HG02623 (cell line): ENCODE data around the gene SCAANT1.
A peak's percentile ranks its signal among the peaks of the same experiment; 100 is the strongest.

Source experiments
- ATAC-seq: cut with Tn5 transposase; IDR thresholded peaks from one replicate; pipeline ENCODE4 v1.9.1; 2021; ENCODE audit warnings: moderate library complexity; ENCODE audit not compliant: unreplicated experiment

SCAANT1 gene

GRCh38 chr3:63905731-63906620 is 6.2 kb downstream of the SCAANT1 start:
- no peak for ATAC-seq

- ATAC-seq = no peak
These were observed 11.7 kb downstream of the SCAANT1 start for GRCh38 chr3:63900459-63900858.

- no peak for ATAC-seq
These were observed 12.2 kb downstream of the SCAANT1 start for GRCh38 chr3:63900010-63900409.

- ATAC-seq = peak; percentile 59
These were observed 15.7 kb downstream of the SCAANT1 start for GRCh38 chr3:63896332-63897030.

GRCh38 chr3:63895422-63896189 is 16.6 kb downstream of the SCAANT1 start:
- ATAC-seq = no peak

GRCh38 chr3:63892773-63893352 is 19.3 kb downstream of the SCAANT1 start:
- no peak for ATAC-seq

GRCh38 chr3:63891518-63891917 is 20.7 kb downstream of the SCAANT1 start:
- no peak for ATAC-seq

- ATAC-seq = no peak
These were observed 25.3 kb downstream of the SCAANT1 start for GRCh38 chr3:63886858-63887257.

- no peak for ATAC-seq
These were observed 31.5 kb downstream of the SCAANT1 start for GRCh38 chr3:63880653-63881052.

GRCh38 chr3:63878394-63879060 is 33.7 kb downstream of the SCAANT1 start:
- ATAC-seq = no peak

- no peak for ATAC-seq
These were observed 34.3 kb downstream of the SCAANT1 start for GRCh38 chr3:63877737-63878393.

GRCh38 chr3:63876260-63876659 is 35.9 kb downstream of the SCAANT1 start:
- ATAC-seq = no peak

- ATAC-seq = no peak
These were observed 36.7 kb downstream of the SCAANT1 start for GRCh38 chr3:63875510-63875909.

GRCh38 chr3:63874769-63875168 is 37.4 kb downstream of the SCAANT1 start:
- ATAC-seq = no peak

- ATAC-seq = no peak
These were observed 39.9 kb downstream of the SCAANT1 start for GRCh38 chr3:63872135-63872924.

GRCh38 chr3:63870615-63871005 is 41.6 kb downstream of the SCAANT1 start:
- no peak for ATAC-seq

- ATAC-seq = no peak
These were observed 42.1 kb downstream of the SCAANT1 start for GRCh38 chr3:63869940-63870614.

- no peak for ATAC-seq
These were observed 45.0 kb downstream of the SCAANT1 start for GRCh38 chr3:63867225-63867624.

GRCh38 chr3:63864965-63865327 is 47.2 kb downstream of the SCAANT1 start:
- ATAC-seq = no peak
